GM12878 (cell line): ENCODE data around the gene TIMP2. TPM values are rescaled to one million over a fixed set of nuclear protein-coding genes. Genes with fewer than 3 reads are reported as not detected.

Experiments
- ATAC-seq: fragments of 200-7000 bp; cut with Tn5 transposase; 3 replicates; pipeline ENCODE4 v1.9.1; 2020; ENCODE audit warnings: mild to moderate bottlenecking, moderate library complexity
- Bru-seq: library from RNA; stranded (reverse); fragments of 400-500 nt; gene quantifications from one replicate; lab custom pipeline; 2021; lab: Mats Ljungman, UMichigan
- BruChase-seq, 2 experiments: library from RNA; stranded (reverse); fragments of 400-500 nt; gene quantifications; one replicate each; lab custom pipeline; 2021; lab: Mats Ljungman, UMichigan
- BruUV-seq: library from RNA; stranded (reverse); fragments of 400-500 nt; replicated peaks from 2 replicates; lab custom pipeline; 2021; lab: Mats Ljungman, UMichigan
- CTCF ChIA-PET: fragments of 300-600 bp; sonication (Branson Sonifier 250); formaldehyde crosslinking; extraction: SDS; loops from one replicate; lab custom pipeline; 2021; ENCODE audit warnings: inconsistent platforms; lab: Yijun Ruan, JAX
- POLR2A ChIA-PET: fragments of 350-600 bp; formaldehyde crosslinking; extraction: SDS; loops from one replicate; lab custom pipeline; 2021; ENCODE audit warnings: inconsistent platforms; lab: Charles Lee
- RAD21 ChIA-PET: fragments of 300-600 bp; sonication (Branson Sonifier 250); formaldehyde crosslinking; loops from one replicate; lab custom pipeline; 2023; ENCODE audit warnings: antibody characterized with exemption; ENCODE audit not compliant: unreplicated experiment; lab: Charles Lee
- SMC1A ChIA-PET: fragments of 300-600 bp; sonication (Branson Sonifier 250); formaldehyde crosslinking; loops from one replicate; lab custom pipeline; 2023; ENCODE audit not compliant: unreplicated experiment, uncharacterized antibody; lab: Charles Lee
- DNase-seq: peaks from one replicate; pipeline ENCODE4 v3.0.0-alpha.2; 2011; ENCODE audit warnings: low read depth, low spot score
- FAIRE-seq: peaks from 3 replicates; lab custom pipeline; 2011; peaks lifted over from hg19 to GRCh38; lab: Jason Lieb, UNC
- H2AFZ ChIP-seq: 2 replicates; pipeline ENCODE4 v1.6.0; 2011; ENCODE audit warnings: low read depth, low read length, control low read depth; ENCODE audit not compliant: control insufficient read depth
- H3K27ac ChIP-seq: 2 replicates; pipeline ENCODE4 v1.5.1; 2011; ENCODE audit warnings: control low read depth; ENCODE audit not compliant: control insufficient read depth, insufficient read depth
- H3K27me3 ChIP-seq, 2 experiments: replicated peaks in 1 of 2; 2 replicates each; pipeline versions ENCODE4 v1.6.0 to v1.6.1; 2011; ENCODE audit warnings: low read length in 1 of 2; ENCODE audit not compliant: control insufficient read depth in 2 of 2, insufficient read depth in 2 of 2
- H3K36me3 ChIP-seq, 2 experiments: 2 replicates each; pipeline ENCODE4 v1.5.1; 2011; ENCODE audit warnings: low read length in 1 of 2; ENCODE audit not compliant: control insufficient read depth in 2 of 2, insufficient read depth in 2 of 2
- H3K4me1 ChIP-seq: 2 replicates; pipeline ENCODE4 v1.6.1; 2011; ENCODE audit warnings: mild to moderate bottlenecking, low read length, moderate library complexity, mixed read lengths; ENCODE audit not compliant: control insufficient read depth, insufficient read depth
- H3K4me2 ChIP-seq: 2 replicates; pipeline ENCODE4 v1.6.0; 2011; ENCODE audit warnings: control low read depth; ENCODE audit not compliant: control insufficient read depth, insufficient read depth
- H3K4me3 ChIP-seq: fragments of 200-600 bp; sonication (generic); 2 replicates; pipeline ENCODE4 v1.5.1; 2016
- H3K79me2 ChIP-seq: 2 replicates; pipeline ENCODE4 v1.6.0; 2011; ENCODE audit warnings: low read length; ENCODE audit not compliant: control insufficient read depth, insufficient read depth
- H3K9ac ChIP-seq: 2 replicates; pipeline ENCODE4 v1.8.0; 2011; ENCODE audit warnings: low read length, control low read depth, mixed read lengths; ENCODE audit not compliant: control insufficient read depth, insufficient read depth
- H3K9me3 ChIP-seq: replicated peaks from 3 replicates; pipeline ENCODE4 v1.5.1; 2011; ENCODE audit warnings: mild to moderate bottlenecking, low read length; ENCODE audit not compliant: control insufficient read depth, insufficient read depth
- H4K20me1 ChIP-seq: 2 replicates; pipeline ENCODE4 v1.6.0; 2011; ENCODE audit not compliant: control insufficient read depth, insufficient read depth
- CHD1 ChIP-seq: IDR thresholded peaks from 2 replicates; pipeline ENCODE4 v1.6.1; 2012; ENCODE audit warnings: low read depth, low read length, improper control_type of control experiment
- POLR2A ChIP-seq: IDR thresholded peaks from 2 replicates; pipeline ENCODE4 v1.6.1; 2011; ENCODE audit warnings: low read depth, mild to moderate bottlenecking, low read length
- WGBS: methylation state at CpG from one replicate; pipeline ENCODE4 v1.1.6; 2016; ENCODE audit warnings: low lambda C conversion rate; ENCODE audit not compliant: insufficient replicate concordance, insufficient coverage; ENCODE audit errors: missing lambda C conversion rate; 5-methylcytosine and 5-hydroxymethylcytosine counted together
- in situ Hi-C: fragments of 300-500 bp; cut with MboI; formaldehyde crosslinking; loops from 9 replicates; pipeline ENCODE4 v1.14.3; 2018; ENCODE audit warnings: mixed read lengths
- intact Hi-C: fragments of 100-400 bp; cut with micrococcal nuclease; formaldehyde crosslinking; loops from one replicate; pipeline ENCODE4 v1.14.2; 2022; ENCODE audit not compliant: unreplicated experiment
- long read RNA-seq, 2 experiments: library from polyadenylated mRNA; unstranded; transcript quantifications; one replicate each; pipeline ENCODE4 v2.0.0, GENCODE V29; 2019 to 2020
- polyA minus RNA-seq, 3 experiments: library from RNA; depleted of rRNA, polyadenylated mRNA; stranded (reverse); fragments of >200 nt; gene quantifications; 2 replicates each; pipeline ENCODE4 v1.2.3, GENCODE V29; 2011
- polyA plus RNA-seq, 11 experiments: library from polyadenylated mRNA; depleted of rRNA in 4 of 11; unstranded in 6 of 11; stranded (reverse) in 5 of 11; fragments of >200 nt; fragmentation: Nextera tagmentation in 4 of 11; fragmentation: Illumina TruSeq in 1 of 11; extraction: Ambion mirVana in 4 of 11; extraction: Trizol in 1 of 11; gene quantifications; 1 replicate in 1 of 11; 2 replicates in 10 of 11; pipeline versions ENCODE4 v1.2.1 to v1.2.3, GENCODE V29; 2011 to 2016; ENCODE audit warnings: inconsistent platforms in 2 of 11, missing spikeins in 2 of 11, low read depth in 1 of 11
- total RNA-seq, 4 experiments: library from RNA; depleted of rRNA in 3 of 4; stranded (reverse); fragments of >200 nt in 3 of 4; fragmentation: Illumina TruSeq in 1 of 4; extraction: Trizol in 1 of 4; gene quantifications; 2 replicates each; pipeline versions ENCODE4 v1.2.1 to v1.2.3, GENCODE V29; 2013 to 2021
- TF ChIP-seq, protein P1 (sequence below), 3 experiments: IDR thresholded peaks in 2 of 3; conservative IDR thresholded peaks in 1 of 3; 2 replicates each; pipeline ENCODE4 v1.5.1; 2011; ENCODE audit warnings: low read depth in 3 of 3, low read length in 3 of 3, mild to moderate bottlenecking in 3 of 3, control low read depth in 2 of 3, moderate library complexity in 2 of 3, inconsistent platforms in 1 of 3, mixed read lengths in 1 of 3; ENCODE audit not compliant: control insufficient read depth in 2 of 3, insufficient read depth in 1 of 3; ENCODE audit errors: extremely low read depth in 1 of 3

Gene TIMP2, protein sequence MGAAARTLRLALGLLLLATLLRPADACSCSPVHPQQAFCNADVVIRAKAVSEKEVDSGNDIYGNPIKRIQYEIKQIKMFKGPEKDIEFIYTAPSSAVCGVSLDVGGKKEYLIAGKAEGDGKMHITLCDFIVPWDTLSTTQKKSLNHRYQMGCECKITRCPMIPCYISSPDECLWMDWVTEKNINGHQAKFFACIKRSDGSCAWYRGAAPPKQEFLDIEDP
- total RNA-seq (2013; cell fraction: nucleolus; rRNA removed), result not detected in 2 replicates
- not detected in 2 replicates for total RNA-seq (2014; rRNA removed)
- not detected in 2 replicates for total RNA-seq (2014; rRNA removed; fragmentation: Illumina TruSeq; extraction: Trizol)
- 0.41 and 0.64 TPM in 2 replicates for total RNA-seq (2021)
- not detected for polyA plus RNA-seq (2011; ENCODE audit: low read depth)
- polyA plus RNA-seq (2011; rRNA removed), result 0.03 TPM in 1 of 2 replicates, not detected in the other
- polyA plus RNA-seq (2011; cell fraction: cytosol; rRNA removed), result 0.02 TPM in 1 of 2 replicates, not detected in the other
- not detected in 2 replicates for polyA plus RNA-seq (2011; cell fraction: nucleus; rRNA removed)
- not detected in 2 replicates for polyA plus RNA-seq (2012)
- polyA plus RNA-seq (2014; fragmentation: Illumina TruSeq; extraction: Trizol), result not detected in 2 replicates
- polyA plus RNA-seq (2014; fragmentation: Nextera tagmentation; extraction: Ambion mirVana), result not detected
- not detected in 2 replicates for polyA plus RNA-seq (2014; rRNA removed)
- under 1 TPM in 1 of 2 experiments, not detected in 1; 0.04 TPM for polyA plus RNA-seq (2016; fragmentation: Nextera tagmentation; extraction: Ambion mirVana)
- not detected in 2 replicates for polyA minus RNA-seq (2011; rRNA and poly(A)+ RNA removed)
- polyA minus RNA-seq (2011; cell fraction: cytosol; rRNA and poly(A)+ RNA removed), result not detected in 2 replicates
- not detected in 2 replicates for polyA minus RNA-seq (2011; cell fraction: nucleus; rRNA and poly(A)+ RNA removed)
- Bru-seq, nascent RNA, result percentile 9 among the genes with signal in this experiment
- percentile 9 among the genes with signal in this experiment for BruChase-seq, experiment 1, labeled RNA remaining after a 6-hour chase
- percentile 12 among the genes with signal in this experiment for BruChase-seq, experiment 2, labeled RNA remaining after a 2-hour chase
- long read RNA-seq, experiment 1, result 0 reads
- long read RNA-seq, experiment 2, result 0 reads

DNA sequence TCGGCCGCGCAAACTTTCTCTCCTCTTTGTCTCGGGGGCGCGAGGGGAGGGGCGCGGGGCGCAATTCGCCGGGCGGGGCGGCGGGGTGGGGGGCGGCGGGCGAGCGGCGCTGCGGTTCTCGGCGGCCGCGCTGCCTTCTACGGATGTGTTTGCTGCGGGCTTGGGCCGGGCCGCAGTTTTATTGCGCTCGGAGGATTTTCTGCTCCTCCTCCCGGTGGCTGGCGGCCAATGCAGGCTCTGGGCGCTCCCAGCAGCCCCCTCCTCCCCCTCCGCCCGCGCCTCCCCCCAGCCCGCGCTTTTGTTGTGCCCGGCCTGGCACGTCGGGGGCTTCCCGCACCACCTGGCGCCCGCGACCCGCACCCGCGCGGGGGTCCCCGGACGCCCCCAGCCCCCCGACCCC lies at the start of gene TIMP2:
TSS of gene TIMP2 (minus strand) at position 154 of the 400 bp plus-strand sequence. CDS start 299 bp downstream, outside the sequence.
- no peak within 1 kb of the TSS for H3K27ac ChIP-seq
- no peak within 1 kb of the TSS for H3K4me2 ChIP-seq

More for the DNA sequence above, at the start of gene TIMP2:
- 0% methylated on average over 1 of the region's 52 CpGs for WGBS
- BruUV-seq, result no TSS peak
- CTCF ChIA-PET, result no interaction called here
- TF ChIP-seq CHD1 (no peak), POLR2A (peak; percentile 18; the same call in 1 of the 2 replicates)
- TF ChIP-seq, protein P1, sequence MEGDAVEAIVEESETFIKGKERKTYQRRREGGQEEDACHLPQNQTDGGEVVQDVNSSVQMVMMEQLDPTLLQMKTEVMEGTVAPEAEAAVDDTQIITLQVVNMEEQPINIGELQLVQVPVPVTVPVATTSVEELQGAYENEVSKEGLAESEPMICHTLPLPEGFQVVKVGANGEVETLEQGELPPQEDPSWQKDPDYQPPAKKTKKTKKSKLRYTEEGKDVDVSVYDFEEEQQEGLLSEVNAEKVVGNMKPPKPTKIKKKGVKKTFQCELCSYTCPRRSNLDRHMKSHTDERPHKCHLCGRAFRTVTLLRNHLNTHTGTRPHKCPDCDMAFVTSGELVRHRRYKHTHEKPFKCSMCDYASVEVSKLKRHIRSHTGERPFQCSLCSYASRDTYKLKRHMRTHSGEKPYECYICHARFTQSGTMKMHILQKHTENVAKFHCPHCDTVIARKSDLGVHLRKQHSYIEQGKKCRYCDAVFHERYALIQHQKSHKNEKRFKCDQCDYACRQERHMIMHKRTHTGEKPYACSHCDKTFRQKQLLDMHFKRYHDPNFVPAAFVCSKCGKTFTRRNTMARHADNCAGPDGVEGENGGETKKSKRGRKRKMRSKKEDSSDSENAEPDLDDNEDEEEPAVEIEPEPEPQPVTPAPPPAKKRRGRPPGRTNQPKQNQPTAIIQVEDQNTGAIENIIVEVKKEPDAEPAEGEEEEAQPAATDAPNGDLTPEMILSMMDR (IDR thresholded peaks at IDR 0.05 in 2 of 3, conservative IDR thresholded peaks at IDR 0.05 in 1 of 3; ENCODE audit: control insufficient read depth in 2 of 3, extremely low read depth in 1 of 3, insufficient read depth in 1 of 3, low read depth in 3 of 3, low read length in 3 of 3), result peak in 2 of 3 experiments; percentile 10 to 24; a peak in 2 of 6 replicates
- Histone ChIP-seq H3K9me3 (no peaks in the 10 kb centered on the region), H3K9ac (no peak within 1 kb of the TSS), H4K20me1 (no peaks in the 10 kb centered on the region), H3K27me3 (peaks cover 4 to 9% of the 10 kb centered on the region in 2 experiments; a peak in 3 of 4 replicates), H2AFZ (no peak within 1 kb of the TSS), H3K79me2 (no peaks in the 10 kb centered on the region), H3K4me3 (no peak within 1 kb of the TSS), H3K36me3 (no peaks in the 10 kb centered on the region), H3K4me1 (peaks cover 2% of the 10 kb centered on the region; the same call in 1 of the 2 replicates)
- in situ Hi-C loops (no loop called here), intact Hi-C loops (no loop called here)
- FAIRE-seq (no peak), ATAC-seq (peak; percentile 62), DNase-seq (no peak)
- SMC1A ChIA-PET, result no interaction called here
- POLR2A ChIA-PET, result no interaction called here
- RAD21 ChIA-PET, result no interaction called here
